Panc1 (cell line): Measurements from ENCODE around the gene CSF2RB. TPM values are rescaled to one million over a fixed set of nuclear protein-coding genes. Genes with fewer than 3 reads are reported as not detected.

Source experiments
- ATAC-seq: fragments of 200-7000 bp; cut with Tn5 transposase; 2 replicates; pipeline ENCODE4 v1.9.1; 2020; ENCODE audit warnings: mild to moderate bottlenecking, moderate library complexity
- BruUV-seq: library from RNA; stranded (reverse); fragments of 400-500 nt; replicated peaks from 2 replicates; lab custom pipeline; 2021; lab: Mats Ljungman, UMichigan
- CTCF ChIA-PET: fragments of 300-600 bp; sonication (Branson Sonifier 250); formaldehyde crosslinking; loops from one replicate; lab custom pipeline; 2022; ENCODE audit warnings: antibody characterized with exemption; lab: Charles Lee
- POLR2A ChIA-PET: fragments of 300-600 bp; sonication (Branson Sonifier 250); formaldehyde crosslinking; loops from one replicate; lab custom pipeline; 2022; ENCODE audit warnings: antibody characterized with exemption; lab: Charles Lee
- DNase-seq: peaks from one replicate; pipeline ENCODE4 v3.0.0-alpha.2; 2010; ENCODE audit warnings: low read depth, low spot score
- H3K27ac ChIP-seq: 2 replicates; pipeline ENCODE4 v1.5.1; 2011; ENCODE audit warnings: mild to moderate bottlenecking, low read length, inconsistent platforms
- H3K27me3 ChIP-seq: fragments of 200-500 bp; sonication (Bioruptor generic); 2 replicates; pipeline ENCODE4 v1.6.0; 2014; ENCODE audit warnings: low read length, inconsistent platforms; ENCODE audit not compliant: control insufficient read depth, insufficient read depth
- H3K36me3 ChIP-seq: fragments of 200-500 bp; sonication (Bioruptor generic); 2 replicates; pipeline ENCODE4 v1.5.1; 2014; ENCODE audit warnings: inconsistent platforms, mild to moderate bottlenecking, low read length, moderate library complexity; ENCODE audit not compliant: control insufficient read depth, insufficient read depth
- H3K4me1 ChIP-seq: 2 replicates; pipeline ENCODE4 v1.5.1; 2011; ENCODE audit warnings: inconsistent platforms, mild to moderate bottlenecking, low read length, moderate library complexity; ENCODE audit not compliant: control insufficient read depth, insufficient read depth
- H3K4me3 ChIP-seq, 2 experiments: 2 replicates each; pipeline ENCODE4 v1.5.1; 2011 to 2012; ENCODE audit warnings: low read depth in 2 of 2, low read length in 2 of 2, mild to moderate bottlenecking in 2 of 2, inconsistent platforms in 1 of 2, moderate library complexity in 1 of 2
- H3K9me3 ChIP-seq: fragments of 200-500 bp; sonication (Bioruptor generic); 2 replicates; pipeline ENCODE4 v1.5.1; 2014; ENCODE audit warnings: low read depth, mild to moderate bottlenecking, inconsistent platforms, low read length, moderate library complexity; ENCODE audit not compliant: control insufficient read depth, insufficient read depth
- CTCF ChIP-seq: fragments of 450-650 bp; IDR thresholded peaks from 2 replicates; pipeline ENCODE4 v1.5.1; 2017; ENCODE audit warnings: mild to moderate bottlenecking
- POLR2AphosphoS5 ChIP-seq: IDR thresholded peaks from 2 replicates; pipeline ENCODE4 v1.6.1; 2012; ENCODE audit warnings: mild to moderate bottlenecking, low read depth, low read length, moderate library complexity
- SIN3A ChIP-seq: IDR thresholded peaks from 2 replicates; pipeline ENCODE4 v1.6.1; 2012; ENCODE audit warnings: low read depth, mild to moderate bottlenecking, low read length, moderate library complexity, borderline replicate concordance; ENCODE audit not compliant: insufficient read depth
- TCF7L2 ChIP-seq: IDR thresholded peaks from 2 replicates; pipeline ENCODE4 v1.6.1; 2011; ENCODE audit warnings: mild to moderate bottlenecking, low read depth, low read length, inconsistent platforms
- in situ Hi-C: cut with HindIII; loops from 2 replicates; pipeline ENCODE4 v1.10.0; 2016; ENCODE audit warnings: low sequenced_read_pairs, low pct_unique_long_range_greater_than_20kb
- intact Hi-C: fragments of 100-400 bp; cut with micrococcal nuclease; formaldehyde crosslinking; loops from one replicate; pipeline ENCODE4 v1.10.0; 2022; ENCODE audit not compliant: unreplicated experiment
- total RNA-seq: library from RNA; stranded (reverse); gene quantifications from one replicate; pipeline ENCODE4 v1.2.1, GENCODE V29; 2021; ENCODE audit not compliant: unreplicated experiment
- TF ChIP-seq, protein P1 (sequence below), 2 experiments: IDR thresholded peaks; 2 replicates each; pipeline ENCODE4 v1.6.1; 2011 to 2012; ENCODE audit warnings: low read depth in 2 of 2, control low read depth in 1 of 2, low read length in 1 of 2, mild to moderate bottlenecking in 1 of 2, moderate library complexity in 1 of 2; ENCODE audit not compliant: insufficient read depth in 1 of 2

Gene CSF2RB
- total RNA-seq, 1 experiment from 2014 or later: not detected

DNA sequence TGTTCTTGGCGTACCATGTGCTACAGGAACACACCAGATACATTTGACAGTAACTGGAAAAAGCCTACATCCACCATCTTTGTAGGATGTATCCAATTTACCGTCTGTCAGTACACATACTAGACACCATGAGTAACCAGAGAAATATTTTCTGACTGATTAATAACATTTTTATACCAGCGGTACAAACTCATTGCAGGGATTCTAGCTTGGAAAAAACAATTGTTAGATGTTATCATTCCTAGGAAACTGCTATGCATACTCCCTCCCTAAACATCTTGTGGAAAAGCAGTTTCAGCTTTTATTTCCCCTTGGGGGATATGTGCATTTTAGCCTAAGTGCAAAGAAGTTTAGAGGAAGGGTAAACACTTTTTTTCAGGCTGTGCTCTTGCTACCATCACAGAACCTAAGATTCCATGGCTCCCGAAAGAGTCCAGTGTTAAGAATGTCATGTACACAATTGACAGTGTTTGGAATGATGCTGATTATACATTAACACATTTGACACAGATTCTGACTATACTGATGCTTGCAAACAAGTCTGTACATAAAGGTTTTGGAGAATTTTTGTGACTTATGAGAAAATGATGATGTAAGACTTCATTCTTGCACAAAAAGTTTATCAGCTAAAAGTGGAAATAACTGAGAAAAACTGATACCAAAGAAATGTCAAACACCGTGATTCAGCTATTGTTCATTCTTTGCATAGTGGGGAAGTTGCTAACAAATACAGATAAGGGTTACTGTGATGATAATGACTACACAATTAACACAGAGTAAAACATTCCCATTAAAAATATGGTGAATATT lies 28.9 kb upstream of the CSF2RB start:
- TF ChIP-seq, protein P1, sequence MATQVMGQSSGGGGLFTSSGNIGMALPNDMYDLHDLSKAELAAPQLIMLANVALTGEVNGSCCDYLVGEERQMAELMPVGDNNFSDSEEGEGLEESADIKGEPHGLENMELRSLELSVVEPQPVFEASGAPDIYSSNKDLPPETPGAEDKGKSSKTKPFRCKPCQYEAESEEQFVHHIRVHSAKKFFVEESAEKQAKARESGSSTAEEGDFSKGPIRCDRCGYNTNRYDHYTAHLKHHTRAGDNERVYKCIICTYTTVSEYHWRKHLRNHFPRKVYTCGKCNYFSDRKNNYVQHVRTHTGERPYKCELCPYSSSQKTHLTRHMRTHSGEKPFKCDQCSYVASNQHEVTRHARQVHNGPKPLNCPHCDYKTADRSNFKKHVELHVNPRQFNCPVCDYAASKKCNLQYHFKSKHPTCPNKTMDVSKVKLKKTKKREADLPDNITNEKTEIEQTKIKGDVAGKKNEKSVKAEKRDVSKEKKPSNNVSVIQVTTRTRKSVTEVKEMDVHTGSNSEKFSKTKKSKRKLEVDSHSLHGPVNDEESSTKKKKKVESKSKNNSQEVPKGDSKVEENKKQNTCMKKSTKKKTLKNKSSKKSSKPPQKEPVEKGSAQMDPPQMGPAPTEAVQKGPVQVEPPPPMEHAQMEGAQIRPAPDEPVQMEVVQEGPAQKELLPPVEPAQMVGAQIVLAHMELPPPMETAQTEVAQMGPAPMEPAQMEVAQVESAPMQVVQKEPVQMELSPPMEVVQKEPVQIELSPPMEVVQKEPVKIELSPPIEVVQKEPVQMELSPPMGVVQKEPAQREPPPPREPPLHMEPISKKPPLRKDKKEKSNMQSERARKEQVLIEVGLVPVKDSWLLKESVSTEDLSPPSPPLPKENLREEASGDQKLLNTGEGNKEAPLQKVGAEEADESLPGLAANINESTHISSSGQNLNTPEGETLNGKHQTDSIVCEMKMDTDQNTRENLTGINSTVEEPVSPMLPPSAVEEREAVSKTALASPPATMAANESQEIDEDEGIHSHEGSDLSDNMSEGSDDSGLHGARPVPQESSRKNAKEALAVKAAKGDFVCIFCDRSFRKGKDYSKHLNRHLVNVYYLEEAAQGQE (IDR thresholded peaks at IDR 0.05; ENCODE audit: insufficient read depth in 1 of 2, low read depth in 2 of 2, low read length in 1 of 2): no peak
- TF ChIP-seq CTCF (no peak), SIN3A (no peak), POLR2AphosphoS5 (no peak), TCF7L2 (no peak)
- no peak overlapping the region for H3K27ac ChIP-seq
- no TSS peak for BruUV-seq
- in situ Hi-C loops (no loop called here), intact Hi-C loops (no loop called here)
- H3K9me3 ChIP-seq: peaks cover 5% of the 10 kb centered on the region; the same call in 1 of the 2 replicates
- ATAC-seq: no peak
- H3K27me3 ChIP-seq: peaks cover 2% of the 10 kb centered on the region; the same call in 1 of the 2 replicates
- no peak overlapping the region for H3K4me3 ChIP-seq
- ChIA-PET CTCF (no interaction called here), POLR2A (interaction anchor here (0.9 kb wide), 1 partner anchor 71 kb away, joined by 3 read pairs; no protein-coding TSS in a partner anchor)
- DNase-seq: no peak
- H3K4me1 ChIP-seq: no peaks in the 10 kb centered on the region
- no peaks in the 10 kb centered on the region for H3K36me3 ChIP-seq

DNA sequence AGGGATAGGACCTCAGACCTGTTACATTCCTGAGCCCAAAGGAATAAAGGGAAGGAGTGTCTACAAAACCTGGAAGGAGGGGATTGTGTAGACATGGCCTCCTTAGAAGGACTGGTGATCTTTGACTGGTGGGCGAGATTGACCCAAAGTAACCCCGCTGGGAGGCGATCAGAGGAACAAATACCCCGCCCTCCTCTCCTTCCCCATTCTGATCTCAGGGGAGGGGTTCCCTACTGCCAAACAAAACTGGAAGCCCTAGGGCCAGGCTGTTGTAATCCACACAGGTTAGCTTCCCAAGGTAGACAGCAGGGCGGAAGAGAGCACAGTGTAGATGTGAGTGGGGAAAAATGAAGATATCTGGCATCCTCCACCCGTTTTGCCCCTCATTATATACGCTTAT lies 28.0 kb upstream of the CSF2RB start:
- H3K4me1 ChIP-seq: no peaks in the 10 kb centered on the region
- in situ Hi-C loops: no loop called here
- H3K27ac ChIP-seq: no peak overlapping the region
- H3K36me3 ChIP-seq: no peaks in the 10 kb centered on the region
- no TSS peak for BruUV-seq
- peaks cover 5% of the 10 kb centered on the region; the same call in 1 of the 2 replicates for H3K9me3 ChIP-seq
- peaks cover 2% of the 10 kb centered on the region; the same call in 1 of the 2 replicates for H3K27me3 ChIP-seq
- TF ChIP-seq, protein P1 (IDR thresholded peaks at IDR 0.05; ENCODE audit: insufficient read depth in 1 of 2, low read depth in 2 of 2, low read length in 1 of 2): no peak
- TF ChIP-seq SIN3A (no peak), POLR2AphosphoS5 (no peak), CTCF (no peak), TCF7L2 (no peak)
- no peak overlapping the region for H3K4me3 ChIP-seq
- DNase-seq: no peak
- ChIA-PET CTCF (no interaction called here), POLR2A (no interaction called here)
- intact Hi-C loops: no loop called here
- ATAC-seq: no peak
